Kidney (tissue), 14 donors: ENCODE measurements around the gene FLCN. TPM values are rescaled to one million over a fixed set of nuclear protein-coding genes. Genes with fewer than 3 reads are reported as not detected.
A peak's percentile ranks its signal among the peaks of the same experiment; 100 is the strongest.

Source experiments
- DNase-seq, 5 donors: peaks; one replicate each; pipeline ENCODE4 v3.0.0-alpha.2; 2013 to 2020
- FAIRE-seq: peaks from 2 replicates; lab custom pipeline; 2012; peaks lifted over from hg19 to GRCh38; lab: Jason Lieb, UNC
- H3K27ac ChIP-seq, 2 donors: one replicate each; pipeline ENCODE4 v1.7.0; 2013; ENCODE audit warnings: low read depth in 2 of 2, low read length in 2 of 2, inconsistent platforms in 1 of 2
- H3K27me3 ChIP-seq: one replicate; pipeline ENCODE4 v1.7.1; 2013; ENCODE audit warnings: low read length, inconsistent platforms; ENCODE audit not compliant: control insufficient read depth, insufficient read depth
- H3K36me3 ChIP-seq, 3 donors: one replicate each; pipeline versions ENCODE4 v1.7.0 to v1.7.1; 2013; ENCODE audit warnings: low read length in 3 of 3, control low read depth in 1 of 3, inconsistent platforms in 1 of 3; ENCODE audit not compliant: insufficient read depth in 3 of 3, control insufficient read depth in 2 of 3
- H3K4me1 ChIP-seq, 3 donors: one replicate each; pipeline versions ENCODE4 v1.7.0 to v1.7.1; 2013; ENCODE audit warnings: low read length in 3 of 3, inconsistent platforms in 1 of 3, low read depth in 1 of 3; ENCODE audit not compliant: control insufficient read depth in 2 of 3, insufficient read depth in 2 of 3
- H3K4me3 ChIP-seq, 3 donors: one replicate each; pipeline versions ENCODE4 v1.7.0 to v1.8.1; 2013; ENCODE audit warnings: low read length in 3 of 3, control low read depth in 1 of 3, inconsistent platforms in 1 of 3
- H3K9ac ChIP-seq, 3 donors: one replicate each; pipeline versions ENCODE4 v1.7.0 to v1.7.1; 2013; ENCODE audit warnings: low read length in 3 of 3, control low read depth in 1 of 3, inconsistent platforms in 1 of 3
- H3K9me3 ChIP-seq, 3 donors: one replicate each; pipeline versions ENCODE4 v1.7.0 to v1.7.1; 2013; ENCODE audit warnings: low read length in 3 of 3, control low read depth in 1 of 3, inconsistent platforms in 1 of 3; ENCODE audit not compliant: control insufficient read depth in 2 of 3, insufficient read depth in 1 of 3
- intact Hi-C: fragments of 100-400 bp; cut with DNase I; formaldehyde crosslinking; loops from one replicate; pipeline ENCODE4 v1.11.1; 2022
- polyA plus RNA-seq: library from polyadenylated mRNA; stranded (reverse); fragments of 350-450 nt; fragmentation: Illumina TruSeq; extraction: RNeasy Lipid Tissue Mini Kit (QIAGEN cat#74804); gene quantifications from one replicate; pipeline ENCODE4 v1.2.3, GENCODE V29; 2014; ENCODE audit warnings: low read depth, low replicate concordance; ENCODE audit not compliant: insufficient read depth
- total RNA-seq: library from RNA; stranded (reverse); fragmentation: NEBNext Ultra II Directional; extraction: Animal tissue kit (Norgen Biotek cat#: 25700); gene quantifications from one replicate; pipeline ENCODE4 v1.2.1, GENCODE V29; 2021
- TF ChIP-seq, protein P1 (sequence below): IDR thresholded peaks from 3 replicates; pipeline ENCODE4 v1.5.1; 2012; ENCODE audit warnings: mild to moderate bottlenecking, moderate library complexity, borderline replicate concordance; ENCODE audit not compliant: insufficient read depth; ENCODE audit errors: extremely low read depth
- donor health status: control.
- donor health status: control.
- donor health status: control.
- donor health status: control.
- donor health status: control.
- donor health status: DM: yes; HTN: yes; CAD: no.
- donor health status: Normal renal cell carcinoma (clear cell type).

Gene FLCN
- total and polyA plus RNA-seq, 2 donors from 2014 or later: 14.2 to 44.4 TPM

DNA sequence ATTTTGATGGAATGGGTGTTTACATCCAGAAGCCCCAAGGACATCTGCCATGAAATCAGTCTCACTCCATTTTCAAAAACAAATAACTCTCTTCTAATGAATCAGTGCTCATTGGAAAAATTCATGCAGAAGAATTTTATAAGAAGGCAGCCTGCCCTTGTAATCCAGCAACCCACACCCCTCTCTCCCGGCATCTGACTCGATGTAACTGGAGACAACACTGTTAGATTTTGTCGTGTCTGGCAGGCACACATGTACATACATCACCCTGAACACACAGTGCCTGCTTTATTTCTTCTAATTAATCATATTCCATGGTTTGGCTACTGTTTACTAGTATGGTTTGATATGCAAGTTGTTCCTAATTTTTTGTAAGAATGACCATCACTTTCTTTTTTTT lies 19.0 kb downstream of the FLCN start:
- no peaks in the 10 kb centered on the region for H3K27me3 ChIP-seq
- no peak overlapping the region for H3K4me3 ChIP-seq
- no peak for DNase-seq
- H3K4me1 ChIP-seq: no peaks in the 10 kb centered on the region
- H3K9me3 ChIP-seq: no peaks in the 10 kb centered on the region
- no peak overlapping the region for H3K9ac ChIP-seq
- peaks cover 0 to 78% (median 56%) of the 10 kb centered on the region in 3 donors for H3K36me3 ChIP-seq
- no peak overlapping the region for H3K27ac ChIP-seq
- no peak for FAIRE-seq
- TF ChIP-seq, protein P1, sequence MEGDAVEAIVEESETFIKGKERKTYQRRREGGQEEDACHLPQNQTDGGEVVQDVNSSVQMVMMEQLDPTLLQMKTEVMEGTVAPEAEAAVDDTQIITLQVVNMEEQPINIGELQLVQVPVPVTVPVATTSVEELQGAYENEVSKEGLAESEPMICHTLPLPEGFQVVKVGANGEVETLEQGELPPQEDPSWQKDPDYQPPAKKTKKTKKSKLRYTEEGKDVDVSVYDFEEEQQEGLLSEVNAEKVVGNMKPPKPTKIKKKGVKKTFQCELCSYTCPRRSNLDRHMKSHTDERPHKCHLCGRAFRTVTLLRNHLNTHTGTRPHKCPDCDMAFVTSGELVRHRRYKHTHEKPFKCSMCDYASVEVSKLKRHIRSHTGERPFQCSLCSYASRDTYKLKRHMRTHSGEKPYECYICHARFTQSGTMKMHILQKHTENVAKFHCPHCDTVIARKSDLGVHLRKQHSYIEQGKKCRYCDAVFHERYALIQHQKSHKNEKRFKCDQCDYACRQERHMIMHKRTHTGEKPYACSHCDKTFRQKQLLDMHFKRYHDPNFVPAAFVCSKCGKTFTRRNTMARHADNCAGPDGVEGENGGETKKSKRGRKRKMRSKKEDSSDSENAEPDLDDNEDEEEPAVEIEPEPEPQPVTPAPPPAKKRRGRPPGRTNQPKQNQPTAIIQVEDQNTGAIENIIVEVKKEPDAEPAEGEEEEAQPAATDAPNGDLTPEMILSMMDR: no peak
- intact Hi-C loops: no loop called here

DNA sequence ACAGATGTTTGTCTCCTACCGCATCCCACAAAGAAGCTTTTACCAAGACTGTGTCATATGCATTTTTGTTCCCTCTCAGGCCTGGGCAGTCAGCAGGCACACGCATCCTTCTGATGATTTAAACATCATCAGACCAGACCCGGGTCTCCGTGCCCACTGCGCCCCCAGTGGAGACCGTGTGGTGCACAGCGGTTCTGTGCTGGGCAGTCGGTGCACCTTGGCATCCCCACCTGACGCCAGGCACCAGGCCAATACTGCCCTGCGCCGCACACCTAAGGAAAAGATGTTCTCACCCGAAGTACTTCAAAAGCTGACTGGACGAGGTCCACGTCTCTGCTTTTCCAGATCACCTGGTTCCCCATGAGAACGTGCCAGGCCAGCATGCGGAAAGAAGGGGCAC lies 20.2 kb downstream of the FLCN start:
- no peaks in the 10 kb centered on the region for H3K27me3 ChIP-seq
- peaks cover 0 to 73% (median 51%) of the 10 kb centered on the region in 3 donors for H3K36me3 ChIP-seq
- no peak overlapping the region for H3K27ac ChIP-seq
- no peak overlapping the region for H3K4me3 ChIP-seq
- no peak for FAIRE-seq
- TF ChIP-seq, protein P1: no peak
- no peaks in the 10 kb centered on the region for H3K9me3 ChIP-seq
- DNase-seq: no peak
- no peak overlapping the region for H3K9ac ChIP-seq
- intact Hi-C loops: no loop called here
- no peaks in the 10 kb centered on the region for H3K4me1 ChIP-seq

DNA sequence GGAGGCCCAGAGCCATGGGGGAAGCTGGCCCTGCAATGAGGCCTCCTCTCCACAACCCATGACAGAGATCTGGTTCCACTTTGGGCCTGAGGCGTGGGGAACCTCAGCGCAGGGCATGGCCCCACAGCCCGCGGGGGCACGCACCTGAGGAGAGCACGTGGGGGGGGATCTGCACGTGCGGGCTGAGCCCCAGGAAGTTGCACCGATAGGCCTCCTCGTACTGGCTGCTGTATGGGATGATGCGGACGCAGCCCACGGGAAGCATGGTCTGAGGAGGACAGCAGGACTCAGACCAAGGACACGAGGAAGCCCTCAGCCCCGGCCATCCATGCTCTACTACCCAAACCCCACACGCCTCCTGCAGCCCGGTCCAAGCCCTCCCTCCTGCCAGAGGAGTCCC lies 20.7 kb downstream of the FLCN start:
- no peak overlapping the region for H3K4me3 ChIP-seq
- H3K36me3 ChIP-seq: peaks cover 0 to 69% (median 48%) of the 10 kb centered on the region in 3 donors
- DNase-seq: peak in 1 of 5 donors; percentile 48
- H3K9ac ChIP-seq: no peak overlapping the region
- H3K27me3 ChIP-seq: no peaks in the 10 kb centered on the region
- H3K4me1 ChIP-seq: no peaks in the 10 kb centered on the region
- no peaks in the 10 kb centered on the region for H3K9me3 ChIP-seq
- intact Hi-C loops: no loop called here
- H3K27ac ChIP-seq: no peak overlapping the region
- TF ChIP-seq, protein P1: no peak
- FAIRE-seq: no peak

DNA sequence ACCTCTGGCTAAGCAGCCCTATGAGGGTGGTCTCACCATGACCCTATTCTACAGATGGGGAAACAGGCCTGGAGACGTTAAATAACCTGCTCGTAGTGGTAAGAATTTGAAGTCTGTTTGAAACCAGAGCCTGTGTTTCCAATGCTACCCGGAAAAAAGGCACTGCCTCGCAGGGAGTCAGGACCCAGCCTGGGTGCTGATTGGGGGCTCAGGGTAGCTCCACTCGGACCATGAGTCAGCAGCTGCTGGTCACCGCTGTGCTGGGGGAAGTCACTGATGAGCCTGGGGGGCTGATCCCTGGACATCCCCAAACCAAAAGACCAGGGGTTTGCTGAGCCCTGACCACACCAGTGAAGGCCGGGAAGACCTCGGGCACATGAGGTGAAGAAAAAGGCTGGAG lies 21.4 kb downstream of the FLCN start:
- Histone ChIP-seq H3K27ac (no peak overlapping the region), H3K9ac (no peak overlapping the region), H3K4me3 (no peak overlapping the region), H3K9me3 (no peaks in the 10 kb centered on the region), H3K4me1 (no peaks in the 10 kb centered on the region), H3K27me3 (no peaks in the 10 kb centered on the region), H3K36me3 (peaks cover 0 to 62% (median 41%) of the 10 kb centered on the region in 3 donors)
- TF ChIP-seq, protein P1: no peak
- FAIRE-seq (no peak), DNase-seq (no peak)
- intact Hi-C loops: no loop called here
